ENCODE data around the gene OPN4. TPM values are rescaled to one million over a fixed set of nuclear protein-coding genes. Genes with fewer than 3 reads are reported as not detected.

The OPN4 gene
- total RNA-seq, 2 experiments from 2014 or later = not detected

DNA sequence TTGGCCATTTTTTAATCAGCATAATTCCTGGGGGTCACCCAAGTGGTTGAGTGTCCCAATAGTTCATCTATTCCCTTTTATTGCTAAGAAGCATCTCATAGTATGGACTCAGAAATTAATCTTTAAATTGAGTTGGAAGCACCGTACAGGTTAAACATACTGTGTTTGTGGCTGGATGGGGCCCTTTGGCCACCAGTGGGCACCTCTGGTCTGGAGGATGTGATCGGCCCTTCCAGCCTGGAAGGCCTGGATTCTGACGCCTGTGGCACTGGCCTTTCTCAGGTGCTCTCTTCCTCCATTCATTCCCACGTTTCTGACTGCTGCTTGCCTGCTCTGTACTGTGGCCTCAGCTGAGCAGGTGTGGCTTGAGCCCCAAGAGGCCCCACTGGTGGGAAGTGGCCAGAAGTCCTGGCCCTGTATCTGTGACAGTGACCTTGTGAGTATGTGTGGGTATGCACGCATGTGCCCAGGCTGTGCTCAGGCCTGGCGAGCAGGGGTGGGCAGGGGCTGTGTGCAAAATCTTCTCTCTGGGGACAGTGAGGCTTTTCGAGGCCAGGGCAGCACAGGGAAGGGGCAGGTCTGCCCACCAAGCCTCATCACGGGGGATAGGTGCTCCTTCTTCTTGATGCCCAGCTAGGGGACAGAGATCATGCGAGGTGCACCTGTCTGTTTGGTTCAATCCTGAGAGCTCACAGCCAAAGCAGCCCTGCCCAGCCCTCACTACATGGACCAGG, 44.0 kb downstream of the OPN4 start:
- ChIA-PET CTCF (ENCODE audit: unreplicated experiment) (no interaction called here), POLR2A (interaction anchor here (0.5 kb wide), 1 partner anchor 156 kb away, joined by 6 read pairs; no protein-coding TSS in a partner anchor)
- BruUV-seq (replicated peaks) = no TSS peak
- H3K79me2 ChIP-seq (ENCODE audit: insufficient read depth, low read depth, low read length) = no peaks in the 10 kb centered on the region
- intact Hi-C loops (cut with micrococcal nuclease; ENCODE audit: unreplicated experiment) = no loop called here
- no peaks in the 10 kb centered on the region for H3K36me3 ChIP-seq (ENCODE audit: insufficient read depth, low read length)
- H2AFZ ChIP-seq (ENCODE audit: low read length) = no peak overlapping the region
- TF ChIP-seq, protein P1, sequence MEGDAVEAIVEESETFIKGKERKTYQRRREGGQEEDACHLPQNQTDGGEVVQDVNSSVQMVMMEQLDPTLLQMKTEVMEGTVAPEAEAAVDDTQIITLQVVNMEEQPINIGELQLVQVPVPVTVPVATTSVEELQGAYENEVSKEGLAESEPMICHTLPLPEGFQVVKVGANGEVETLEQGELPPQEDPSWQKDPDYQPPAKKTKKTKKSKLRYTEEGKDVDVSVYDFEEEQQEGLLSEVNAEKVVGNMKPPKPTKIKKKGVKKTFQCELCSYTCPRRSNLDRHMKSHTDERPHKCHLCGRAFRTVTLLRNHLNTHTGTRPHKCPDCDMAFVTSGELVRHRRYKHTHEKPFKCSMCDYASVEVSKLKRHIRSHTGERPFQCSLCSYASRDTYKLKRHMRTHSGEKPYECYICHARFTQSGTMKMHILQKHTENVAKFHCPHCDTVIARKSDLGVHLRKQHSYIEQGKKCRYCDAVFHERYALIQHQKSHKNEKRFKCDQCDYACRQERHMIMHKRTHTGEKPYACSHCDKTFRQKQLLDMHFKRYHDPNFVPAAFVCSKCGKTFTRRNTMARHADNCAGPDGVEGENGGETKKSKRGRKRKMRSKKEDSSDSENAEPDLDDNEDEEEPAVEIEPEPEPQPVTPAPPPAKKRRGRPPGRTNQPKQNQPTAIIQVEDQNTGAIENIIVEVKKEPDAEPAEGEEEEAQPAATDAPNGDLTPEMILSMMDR (conservative IDR thresholded peaks at IDR 0.05; ENCODE audit: low read length) = no peak
- no peak for TF ChIP-seq EZH2phosphoT487 (IDR thresholded peaks at IDR 0.05; ENCODE audit: borderline replicate concordance, low read depth, low read length)
- no peak overlapping the region for H3K4me3 ChIP-seq (ENCODE audit: low read depth, low read length, poor library complexity, severe bottlenecking)
- no peaks in the 10 kb centered on the region for H3K9me3 ChIP-seq (ENCODE audit: low read length)
- H3K4me2 ChIP-seq (ENCODE audit: low read length) = no peak overlapping the region
- DNase-seq (ENCODE audit: low spot score) = no peak
- H3K4me1 ChIP-seq (ENCODE audit: insufficient read depth, low read length, poor library complexity, severe bottlenecking) = no peaks in the 10 kb centered on the region
- H4K20me1 ChIP-seq (ENCODE audit: insufficient read depth, low read length) = no peaks in the 10 kb centered on the region
- no peak overlapping the region for H3K27ac ChIP-seq (ENCODE audit: low read depth, low read length, poor library complexity, severe bottlenecking)
- H3K9me2 ChIP-seq (ENCODE audit: insufficient read depth, low read length) = no peaks in the 10 kb centered on the region

DNA sequence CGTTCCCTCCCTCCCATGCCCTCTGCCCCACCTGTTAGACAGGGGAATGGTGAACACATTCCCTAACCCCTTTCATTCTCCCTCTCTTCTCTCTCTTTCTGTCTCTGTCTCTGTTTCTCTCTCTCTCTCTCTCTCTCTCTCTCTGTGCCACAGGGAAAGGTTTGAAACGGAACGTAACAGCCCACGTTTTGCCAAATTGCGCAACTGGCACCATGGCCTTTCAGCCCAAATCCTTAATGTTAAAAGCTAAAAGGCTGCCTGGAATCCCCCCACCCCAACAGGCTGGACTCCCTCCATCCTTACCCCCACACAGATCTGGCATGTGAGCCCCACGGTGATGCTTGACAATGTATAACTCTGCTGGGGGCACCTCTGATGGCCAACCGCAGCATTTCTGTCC, 44.8 kb downstream of the OPN4 start:
- no TSS peak for BruUV-seq (replicated peaks)
- Histone ChIP-seq H3K4me1 (ENCODE audit: insufficient read depth, low read length, poor library complexity, severe bottlenecking) (no peaks in the 10 kb centered on the region), H3K27ac (ENCODE audit: low read depth, low read length, poor library complexity, severe bottlenecking) (no peak overlapping the region), H3K36me3 (ENCODE audit: insufficient read depth, low read length) (no peaks in the 10 kb centered on the region), H3K9me2 (ENCODE audit: insufficient read depth, low read length) (no peaks in the 10 kb centered on the region), H2AFZ (ENCODE audit: low read length) (no peak overlapping the region), H3K4me2 (ENCODE audit: low read length) (no peak overlapping the region), H4K20me1 (ENCODE audit: insufficient read depth, low read length) (no peaks in the 10 kb centered on the region), H3K9me3 (ENCODE audit: low read length) (no peaks in the 10 kb centered on the region), H3K4me3 (ENCODE audit: low read depth, low read length, poor library complexity, severe bottlenecking) (no peak overlapping the region), H3K79me2 (ENCODE audit: insufficient read depth, low read depth, low read length) (no peaks in the 10 kb centered on the region)
- CTCF ChIA-PET (ENCODE audit: unreplicated experiment) = no interaction called here
- no peak for DNase-seq (ENCODE audit: low spot score)
- intact Hi-C loops (cut with micrococcal nuclease; ENCODE audit: unreplicated experiment) = no loop called here
- POLR2A ChIA-PET = no interaction called here
- TF ChIP-seq, protein P1 (conservative IDR thresholded peaks at IDR 0.05; ENCODE audit: low read length) = no peak

DNA sequence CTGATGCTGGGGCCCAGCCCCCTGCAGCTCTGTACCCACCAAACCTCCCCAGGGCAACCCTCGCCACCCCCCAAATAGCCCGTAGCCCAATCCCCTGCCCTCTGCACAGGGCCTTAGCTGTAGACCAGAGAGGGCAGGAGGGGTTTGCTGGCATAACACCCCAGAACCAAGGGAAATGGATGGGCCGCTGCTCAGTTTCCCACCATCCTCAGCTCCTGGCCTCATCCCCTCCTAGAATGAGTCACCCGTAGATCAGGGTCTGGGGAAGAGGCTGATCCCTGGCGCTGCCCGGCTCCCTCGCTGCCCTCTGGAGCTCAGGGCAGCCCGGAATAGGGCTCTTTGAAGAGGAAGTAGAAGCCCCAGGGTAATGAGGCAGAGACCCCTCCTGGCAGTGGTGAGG, 45.2 kb downstream of the OPN4 start:
- H3K36me3 ChIP-seq (ENCODE audit: insufficient read depth, low read length) = no peaks in the 10 kb centered on the region
- BruUV-seq (replicated peaks) = no TSS peak
- TF ChIP-seq, protein P1 (conservative IDR thresholded peaks at IDR 0.05; ENCODE audit: low read length) = no peak
- TF ChIP-seq EZH2phosphoT487 (IDR thresholded peaks at IDR 0.05; ENCODE audit: borderline replicate concordance, low read depth, low read length) = no peak
- H3K4me1 ChIP-seq (ENCODE audit: insufficient read depth, low read length, poor library complexity, severe bottlenecking) = no peaks in the 10 kb centered on the region
- H3K79me2 ChIP-seq (ENCODE audit: insufficient read depth, low read depth, low read length) = no peaks in the 10 kb centered on the region
- CTCF ChIA-PET (ENCODE audit: unreplicated experiment) = no interaction called here
- H3K27ac ChIP-seq (ENCODE audit: low read depth, low read length, poor library complexity, severe bottlenecking) = no peak overlapping the region
- no peaks in the 10 kb centered on the region for H4K20me1 ChIP-seq (ENCODE audit: insufficient read depth, low read length)
- no peak overlapping the region for H3K4me3 ChIP-seq (ENCODE audit: low read depth, low read length, poor library complexity, severe bottlenecking)
- H3K9me3 ChIP-seq (ENCODE audit: low read length) = no peaks in the 10 kb centered on the region
- no peak overlapping the region for H3K4me2 ChIP-seq (ENCODE audit: low read length)
- no peak overlapping the region for H2AFZ ChIP-seq (ENCODE audit: low read length)
- POLR2A ChIA-PET = no interaction called here
- no peaks in the 10 kb centered on the region for H3K9me2 ChIP-seq (ENCODE audit: insufficient read depth, low read length)
- intact Hi-C loops (cut with micrococcal nuclease; ENCODE audit: unreplicated experiment) = no loop called here
- DNase-seq (ENCODE audit: low spot score) = no peak

Measured in OCI-LY7 (cell line).